ENCODE measurements around the gene ELFN1.

- TF ChIP-seq, protein P1, sequence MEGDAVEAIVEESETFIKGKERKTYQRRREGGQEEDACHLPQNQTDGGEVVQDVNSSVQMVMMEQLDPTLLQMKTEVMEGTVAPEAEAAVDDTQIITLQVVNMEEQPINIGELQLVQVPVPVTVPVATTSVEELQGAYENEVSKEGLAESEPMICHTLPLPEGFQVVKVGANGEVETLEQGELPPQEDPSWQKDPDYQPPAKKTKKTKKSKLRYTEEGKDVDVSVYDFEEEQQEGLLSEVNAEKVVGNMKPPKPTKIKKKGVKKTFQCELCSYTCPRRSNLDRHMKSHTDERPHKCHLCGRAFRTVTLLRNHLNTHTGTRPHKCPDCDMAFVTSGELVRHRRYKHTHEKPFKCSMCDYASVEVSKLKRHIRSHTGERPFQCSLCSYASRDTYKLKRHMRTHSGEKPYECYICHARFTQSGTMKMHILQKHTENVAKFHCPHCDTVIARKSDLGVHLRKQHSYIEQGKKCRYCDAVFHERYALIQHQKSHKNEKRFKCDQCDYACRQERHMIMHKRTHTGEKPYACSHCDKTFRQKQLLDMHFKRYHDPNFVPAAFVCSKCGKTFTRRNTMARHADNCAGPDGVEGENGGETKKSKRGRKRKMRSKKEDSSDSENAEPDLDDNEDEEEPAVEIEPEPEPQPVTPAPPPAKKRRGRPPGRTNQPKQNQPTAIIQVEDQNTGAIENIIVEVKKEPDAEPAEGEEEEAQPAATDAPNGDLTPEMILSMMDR (IDR thresholded peaks at IDR 0.05; ENCODE audit: low read depth, low read length), result no peak
- TF ChIP-seq MYC (IDR thresholded peaks at IDR 0.05; ENCODE audit: low read depth, low read length), result no peak
- no peak for TF ChIP-seq POLR2A (IDR thresholded peaks at IDR 0.05; ENCODE audit: extremely low read depth, insufficient read length)
These were observed at the start of gene ELFN1 for GRCh38 chr7:1669954-1670893.
